Keratinocyte (primary cell): ENCODE data around the gene KCNT2. TPM values are rescaled to one million over a fixed set of nuclear protein-coding genes. Genes with fewer than 3 reads are reported as not detected.

Experiments used
- DNase-seq: peaks from one replicate; pipeline ENCODE4 v3.0.0-alpha.2; 2011; ENCODE audit warnings: low read depth, missing footprints, low spot score
- FAIRE-seq: peaks from 2 replicates; lab custom pipeline; 2011; peaks lifted over from hg19 to GRCh38; lab: Jason Lieb, UNC
- H2AFZ ChIP-seq: 2 replicates; pipeline ENCODE4 v1.6.0; 2012; ENCODE audit warnings: low read length, control low read depth, inconsistent platforms; ENCODE audit not compliant: control insufficient read depth
- H3K27ac ChIP-seq: 2 replicates; pipeline ENCODE4 v1.5.1; 2011; ENCODE audit warnings: low read length; ENCODE audit not compliant: control insufficient read depth, insufficient read depth
- H3K27me3 ChIP-seq: 3 replicates; pipeline ENCODE4 v1.6.0; 2011; ENCODE audit warnings: low read length; ENCODE audit not compliant: control insufficient read depth, insufficient read depth; ENCODE audit errors: extremely low read depth
- H3K36me3 ChIP-seq, 2 experiments: 2 replicates in 1 of 2; 3 replicates in 1 of 2; pipeline ENCODE4 v1.5.1; 2011; ENCODE audit warnings: low read length in 2 of 2, mild to moderate bottlenecking in 1 of 2; ENCODE audit not compliant: control insufficient read depth in 2 of 2, insufficient read depth in 2 of 2; ENCODE audit errors: extremely low read depth in 1 of 2
- H3K4me1 ChIP-seq: 3 replicates; pipeline ENCODE4 v1.5.1; 2011; ENCODE audit warnings: low read length; ENCODE audit not compliant: control insufficient read depth, insufficient read depth; ENCODE audit errors: extremely low read depth
- H3K4me2 ChIP-seq: 3 replicates; pipeline ENCODE4 v1.6.0; 2011; ENCODE audit warnings: low read depth, low read length; ENCODE audit not compliant: control insufficient read depth, insufficient read depth; ENCODE audit errors: extremely low read depth
- H3K4me3 ChIP-seq, 3 experiments: fragments of 200-600 bp in 1 of 3; sonication (generic) in 1 of 3; 2 replicates in 2 of 3; 3 replicates in 1 of 3; pipeline ENCODE4 v1.5.1; 2011 to 2016; ENCODE audit warnings: low read length in 3 of 3, mild to moderate bottlenecking in 3 of 3, control low read depth in 2 of 3, inconsistent platforms in 1 of 3, low read depth in 1 of 3, mixed read lengths in 1 of 3, mixed run types in 1 of 3, moderate library complexity in 1 of 3; ENCODE audit not compliant: control insufficient read depth in 2 of 3, insufficient read depth in 2 of 3; ENCODE audit errors: extremely low read depth in 1 of 3
- H3K79me2 ChIP-seq: 2 replicates; pipeline ENCODE4 v1.6.0; 2012; ENCODE audit warnings: low read length; ENCODE audit not compliant: control insufficient read depth, insufficient read depth
- H3K9ac ChIP-seq: 3 replicates; pipeline ENCODE4 v1.6.0; 2011; ENCODE audit warnings: low read length; ENCODE audit not compliant: control insufficient read depth, insufficient read depth; ENCODE audit errors: extremely low read depth
- H3K9me1 ChIP-seq: 3 replicates; pipeline ENCODE4 v1.6.0; 2011; ENCODE audit warnings: low read length; ENCODE audit not compliant: control insufficient read depth, insufficient read depth; ENCODE audit errors: extremely low read depth
- H3K9me3 ChIP-seq: 2 replicates; pipeline ENCODE4 v1.5.1; 2012; ENCODE audit warnings: low read depth, low read length; ENCODE audit not compliant: control insufficient read depth
- H4K20me1 ChIP-seq: 3 replicates; pipeline ENCODE4 v1.6.0; 2011; ENCODE audit warnings: low read length; ENCODE audit not compliant: control insufficient read depth, insufficient read depth; ENCODE audit errors: extremely low read depth
- CTCF ChIP-seq, 3 experiments: IDR thresholded peaks in 1 of 3; conservative IDR thresholded peaks in 1 of 3; optimal IDR thresholded peaks in 1 of 3; 2 replicates in 2 of 3; 3 replicates in 1 of 3; pipeline versions ENCODE3 to v1.5.1; 2011; ENCODE audit warnings: low read length in 3 of 3, mild to moderate bottlenecking in 3 of 3, moderate library complexity in 2 of 3, control low read depth in 1 of 3, inconsistent platforms in 1 of 3; ENCODE audit not compliant: insufficient read depth in 2 of 3; ENCODE audit errors: extremely low read depth in 1 of 3
- EZH2 ChIP-seq: IDR thresholded peaks from one replicate; pipeline ENCODE4 v1.6.1; 2012; ENCODE audit warnings: inconsistent platforms, mild to moderate bottlenecking, low read length, moderate library complexity
- dilution Hi-C: fragments of 300-500 bp; cut with MboI; formaldehyde crosslinking; loops from one replicate; pipeline ENCODE4 v1.7.0; 2020; ENCODE audit warnings: low sequenced_read_pairs; ENCODE audit not compliant: extremely low pct_ligation_motif_present
- polyA plus RNA-seq, 5 experiments: library from polyadenylated mRNA; depleted of rRNA in 3 of 5; stranded (reverse) in 3 of 5; stranded (forward) in 1 of 5; unstranded in 1 of 5; fragments of >200 nt; gene quantifications; 1 replicate in 1 of 5; 2 replicates in 3 of 5; 3 replicates in 1 of 5; pipeline versions ENCODE4 v1.2.1 to v1.2.3, GENCODE V29; 2011 to 2012; ENCODE audit warnings: missing spikeins in 2 of 5, low read depth in 1 of 5, low replicate concordance in 1 of 5

KCNT2 gene
- polyA plus RNA-seq, 1 donor (not counting 4 experiments of a cell fraction or from before 2014, with no cell fraction given): not detected

- no peaks in the 10 kb centered on the region for H4K20me1 ChIP-seq
- H3K4me3 ChIP-seq: no peak overlapping the region
- no peak for DNase-seq
- H3K9ac ChIP-seq: no peak overlapping the region
- no peaks in the 10 kb centered on the region for H3K4me1 ChIP-seq
- no peak overlapping the region for H2AFZ ChIP-seq
- dilution Hi-C loops: no loop called here
- H3K79me2 ChIP-seq: no peaks in the 10 kb centered on the region
- no peaks in the 10 kb centered on the region for H3K27me3 ChIP-seq
- no peak overlapping the region for H3K27ac ChIP-seq
- H3K4me2 ChIP-seq: no peak overlapping the region
- no peaks in the 10 kb centered on the region for H3K9me1 ChIP-seq
- no peaks in the 10 kb centered on the region for H3K9me3 ChIP-seq
- no peaks in the 10 kb centered on the region for H3K36me3 ChIP-seq
- FAIRE-seq: no peak
- TF ChIP-seq CTCF (optimal IDR thresholded peaks at IDR 0.05 in 1 of 3, IDR thresholded peaks at IDR 0.05 in 1 of 3, conservative IDR thresholded peaks at IDR 0.05 in 1 of 3; ENCODE audit: extremely low read depth in 1 of 3, insufficient read depth in 2 of 3, low read length in 3 of 3): no peak
Measured at GRCh38 chr1:196545222-196545621, 63.0 kb downstream of the KCNT2 start.

- dilution Hi-C loops: no loop called here
- Histone ChIP-seq H3K9ac (no peak overlapping the region), H3K36me3 (no peaks in the 10 kb centered on the region), H3K4me3 (no peak overlapping the region), H4K20me1 (no peaks in the 10 kb centered on the region), H2AFZ (no peak overlapping the region), H3K27me3 (no peaks in the 10 kb centered on the region), H3K9me1 (no peaks in the 10 kb centered on the region), H3K4me1 (no peaks in the 10 kb centered on the region), H3K79me2 (no peaks in the 10 kb centered on the region), H3K27ac (no peak overlapping the region), H3K9me3 (no peaks in the 10 kb centered on the region), H3K4me2 (no peak overlapping the region)
- FAIRE-seq: no peak
- TF ChIP-seq EZH2 (no peak), CTCF (optimal IDR thresholded peaks at IDR 0.05 in 1 of 3, IDR thresholded peaks at IDR 0.05 in 1 of 3, conservative IDR thresholded peaks at IDR 0.05 in 1 of 3; ENCODE audit: extremely low read depth in 1 of 3, insufficient read depth in 2 of 3, low read length in 3 of 3) (no peak)
- no peak for DNase-seq
Measured at GRCh38 chr1:196544617-196545016, 63.6 kb downstream of the KCNT2 start.
